ENCODE data around the gene COLQ.
A peak's percentile ranks its signal among the peaks of the same experiment; 100 is the strongest.
"Not testable (repeated sequence)": the region's sequence is repeated elsewhere in the genome, so short reads cannot be mapped to it uniquely, and the experiment has no call there.

Gene COLQ

DNA sequence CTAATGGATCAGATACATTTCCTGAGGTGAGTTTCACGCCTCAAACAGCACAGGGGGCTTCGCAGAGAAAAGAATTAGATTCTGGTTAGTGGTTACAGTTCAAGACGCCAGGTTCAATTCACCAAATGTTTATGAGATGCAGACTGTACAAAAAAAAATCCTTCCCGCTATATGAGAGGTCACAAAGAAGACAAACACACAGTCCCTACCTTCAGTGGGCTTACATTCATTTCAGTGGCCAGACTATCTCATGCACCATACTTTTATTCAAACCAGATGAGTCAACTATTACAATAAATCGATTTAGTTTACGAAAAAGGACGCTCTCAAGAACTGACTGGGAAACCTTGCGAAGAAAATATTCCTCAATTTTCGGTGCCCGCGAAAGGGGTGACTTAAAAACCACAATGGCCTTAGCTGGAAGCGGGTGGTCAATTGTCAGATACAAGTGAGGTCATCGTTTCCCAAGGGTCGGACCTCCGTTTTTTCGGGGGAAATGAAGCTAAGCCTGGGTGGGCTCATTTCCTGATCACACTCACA is 94.9 kb downstream of the COLQ start:
- Mint-ChIP-seq H3K9me3 (peaks cover 4% of the 10 kb centered on the region), H3K4me1 (ENCODE audit: low read depth) (peaks cover 50% of the 10 kb centered on the region), H3K36me3 (ENCODE audit: low read depth) (peaks cover 87% of the 10 kb centered on the region), H3K4me3 (peak overlapping the region; percentile 88), H3K27me3 (no peaks in the 10 kb centered on the region), H3K27ac (peak overlapping the region; percentile 98)
- DNase-seq = no peak

DNA sequence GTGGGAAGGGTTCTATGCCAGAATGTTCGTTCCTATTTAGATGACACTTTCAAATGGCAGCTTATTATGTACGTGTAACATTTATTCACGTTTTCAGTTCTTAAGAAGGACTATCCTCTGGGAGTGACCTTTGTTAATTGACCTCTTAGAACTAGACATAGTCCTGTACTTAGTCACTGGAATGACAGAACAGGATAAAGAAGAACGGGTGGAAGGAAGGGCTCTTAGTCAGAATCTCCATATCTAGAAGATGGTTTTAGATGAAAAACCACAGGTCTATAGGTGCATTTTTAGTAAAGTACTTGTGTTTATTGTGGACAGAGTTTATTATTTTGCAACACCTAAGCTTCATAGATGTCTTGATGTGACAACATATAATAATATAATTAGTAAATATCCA is 100.6 kb downstream of the COLQ start:
- Mint-ChIP-seq H3K27ac (no peak overlapping the region), H3K4me3 (no peak overlapping the region), H3K9me3 (no peaks in the 10 kb centered on the region), H3K36me3 (ENCODE audit: low read depth) (peaks cover 72% of the 10 kb centered on the region), H3K27me3 (no peaks in the 10 kb centered on the region), H3K4me1 (ENCODE audit: low read depth) (peaks cover 22% of the 10 kb centered on the region)
- no peak for DNase-seq

DNA sequence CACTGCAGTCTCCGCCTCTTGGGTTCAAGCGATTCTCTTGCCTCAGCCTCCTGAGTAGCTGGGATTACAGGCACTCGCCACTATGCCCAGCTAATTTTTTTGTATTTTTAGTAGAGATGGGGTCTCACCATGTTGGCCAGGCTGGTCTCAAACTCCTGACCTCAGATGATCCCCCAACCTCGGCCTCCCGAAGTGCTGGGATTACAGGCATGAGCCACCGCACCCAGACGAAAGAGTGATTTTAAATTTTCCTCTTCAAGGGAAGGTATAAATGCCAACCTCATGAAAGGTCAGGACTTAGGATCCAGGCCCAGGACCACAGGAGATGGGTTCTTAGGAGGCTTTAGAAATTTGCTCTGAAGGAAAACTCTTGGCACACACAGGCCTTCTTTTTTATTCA is 110.5 kb downstream of the COLQ start:
- not testable (repeated sequence) for H3K27ac Mint-ChIP-seq; H3K9me3 Mint-ChIP-seq; DNase-seq; H3K27me3 Mint-ChIP-seq; H3K4me1 Mint-ChIP-seq (ENCODE audit: low read depth); H3K4me3 Mint-ChIP-seq
- peaks cover 60% of the 10 kb centered on the region for H3K36me3 Mint-ChIP-seq (ENCODE audit: low read depth)

DNA sequence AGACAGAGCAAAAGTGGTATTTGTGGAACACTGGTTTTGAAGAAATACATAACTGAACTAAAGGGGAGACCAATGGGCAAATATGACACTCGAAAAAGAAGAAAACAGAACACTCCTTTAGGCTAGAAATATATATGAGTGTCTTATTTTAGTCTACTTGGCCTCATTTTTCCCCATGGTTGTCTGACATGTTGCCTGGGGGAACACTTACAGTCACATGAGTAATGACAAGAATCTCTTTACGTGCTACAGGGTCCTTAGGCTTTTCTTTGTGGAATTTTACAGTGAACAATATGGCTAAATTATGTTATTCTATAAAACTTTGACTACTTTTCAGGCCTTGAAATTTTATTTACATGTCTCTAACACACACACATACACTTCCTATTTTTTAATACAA is 111.7 kb downstream of the COLQ start:
- H3K27ac Mint-ChIP-seq = no peak overlapping the region
- no peak for DNase-seq
- no peaks in the 10 kb centered on the region for H3K9me3 Mint-ChIP-seq
- H3K36me3 Mint-ChIP-seq (ENCODE audit: low read depth) = peaks cover 49% of the 10 kb centered on the region
- no peak overlapping the region for H3K4me3 Mint-ChIP-seq
- H3K4me1 Mint-ChIP-seq (ENCODE audit: low read depth) = no peaks in the 10 kb centered on the region
- no peaks in the 10 kb centered on the region for H3K27me3 Mint-ChIP-seq

DNA sequence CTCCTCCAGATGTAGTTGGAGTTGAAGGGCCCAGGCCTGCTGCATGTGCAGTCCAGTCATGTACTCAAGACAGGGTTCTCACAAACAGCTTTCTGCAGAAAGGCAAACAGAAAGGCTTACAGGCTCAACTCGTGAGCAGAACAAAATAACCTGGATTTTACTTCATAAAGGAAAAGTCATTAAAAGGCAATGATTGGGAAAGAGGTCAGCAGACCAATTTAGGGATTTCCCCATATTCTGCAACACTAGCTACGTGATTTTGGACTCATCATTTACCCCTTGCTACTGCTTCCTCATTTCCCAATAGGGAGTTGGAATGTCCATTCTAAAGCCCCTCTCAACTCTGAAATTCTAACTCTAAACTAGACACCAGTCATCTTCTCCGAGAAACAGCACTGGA is 112.3 kb downstream of the COLQ start:
- Mint-ChIP-seq H3K4me1 (ENCODE audit: low read depth) (no peaks in the 10 kb centered on the region), H3K4me3 (no peak overlapping the region), H3K36me3 (ENCODE audit: low read depth) (peaks cover 43% of the 10 kb centered on the region), H3K27ac (no peak overlapping the region), H3K9me3 (no peaks in the 10 kb centered on the region), H3K27me3 (no peaks in the 10 kb centered on the region)
- DNase-seq = no peak

DNA sequence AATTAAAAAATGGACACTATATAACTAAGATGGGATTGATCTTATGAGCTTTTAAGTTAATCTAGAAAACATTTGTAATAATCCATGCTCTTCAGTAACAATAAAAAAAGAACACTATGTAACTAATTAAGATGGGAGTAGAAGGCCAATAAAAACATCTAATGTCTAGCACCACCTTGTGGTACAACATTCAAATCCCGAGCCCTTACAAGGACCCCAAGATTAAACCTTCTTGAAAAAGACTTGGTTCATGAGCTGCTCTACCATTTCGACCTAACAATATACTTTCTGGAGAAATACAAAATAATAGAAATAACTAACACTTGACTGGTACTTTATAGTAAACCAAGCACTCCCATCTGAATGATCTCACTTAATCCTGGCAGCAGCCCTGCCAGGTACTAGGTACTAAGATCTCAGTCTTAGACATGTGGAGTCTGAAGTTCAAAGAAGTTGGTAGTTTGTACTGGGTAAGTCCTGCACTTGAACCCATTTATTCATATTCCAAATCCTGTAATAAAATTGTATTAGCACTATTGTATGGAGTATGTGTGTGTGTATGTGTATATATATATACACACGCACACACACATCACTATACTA is 116.0 kb downstream of the COLQ start:
- no peaks in the 10 kb centered on the region for H3K27me3 Mint-ChIP-seq
- peaks cover 15% of the 10 kb centered on the region for H3K36me3 Mint-ChIP-seq (ENCODE audit: low read depth)
- H3K9me3 Mint-ChIP-seq = no peaks in the 10 kb centered on the region
- DNase-seq = no peak
- H3K4me3 Mint-ChIP-seq = no peak overlapping the region
- peaks cover 3% of the 10 kb centered on the region for H3K4me1 Mint-ChIP-seq (ENCODE audit: low read depth)
- no peak overlapping the region for H3K27ac Mint-ChIP-seq

DNA sequence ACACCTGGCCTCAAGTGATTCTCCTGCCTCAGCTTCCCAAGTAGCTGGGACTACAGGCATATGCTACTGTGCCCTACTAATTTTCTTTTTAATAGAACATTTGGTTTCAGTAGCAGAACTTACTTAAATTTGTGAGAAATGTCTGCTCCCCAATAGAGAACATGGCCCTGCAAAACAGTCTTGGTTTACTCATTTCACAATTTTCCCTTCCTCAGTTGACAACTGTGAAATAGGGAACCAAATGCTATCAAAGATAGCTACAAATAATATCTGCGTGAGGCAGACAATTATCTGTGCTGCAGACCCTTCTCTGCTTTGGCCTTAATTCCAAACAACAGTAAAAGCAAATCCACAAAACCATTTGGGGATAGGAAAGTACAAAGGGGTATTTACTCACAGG is 116.7 kb downstream of the COLQ start:
- Mint-ChIP-seq H3K9me3 (no peaks in the 10 kb centered on the region), H3K4me1 (ENCODE audit: low read depth) (peaks cover 10% of the 10 kb centered on the region), H3K27ac (no peak overlapping the region), H3K36me3 (ENCODE audit: low read depth) (peaks cover 7% of the 10 kb centered on the region), H3K27me3 (no peaks in the 10 kb centered on the region), H3K4me3 (no peak overlapping the region)
- no peak for DNase-seq

DNA sequence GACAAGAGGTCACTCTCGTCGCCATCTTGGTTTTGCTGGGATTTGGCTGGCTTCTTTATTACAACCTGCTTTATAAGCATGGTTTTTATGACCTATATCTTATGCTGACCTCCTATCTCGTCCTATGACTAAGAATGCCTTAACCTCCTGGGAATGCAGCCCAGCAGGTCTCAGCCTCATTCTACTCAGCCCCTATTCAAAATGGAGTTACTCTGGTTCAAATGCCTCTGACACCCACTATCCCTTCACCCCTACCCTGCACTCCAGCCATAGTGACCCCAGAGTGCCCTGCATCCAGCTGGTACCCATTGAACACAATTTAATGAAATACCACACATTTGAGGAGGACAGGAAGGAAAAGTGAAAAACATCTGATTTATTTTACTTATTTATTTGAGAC is 117.5 kb downstream of the COLQ start:
- H3K36me3 Mint-ChIP-seq (ENCODE audit: low read depth) = no peaks in the 10 kb centered on the region
- H3K27ac Mint-ChIP-seq = no peak overlapping the region

DNA sequence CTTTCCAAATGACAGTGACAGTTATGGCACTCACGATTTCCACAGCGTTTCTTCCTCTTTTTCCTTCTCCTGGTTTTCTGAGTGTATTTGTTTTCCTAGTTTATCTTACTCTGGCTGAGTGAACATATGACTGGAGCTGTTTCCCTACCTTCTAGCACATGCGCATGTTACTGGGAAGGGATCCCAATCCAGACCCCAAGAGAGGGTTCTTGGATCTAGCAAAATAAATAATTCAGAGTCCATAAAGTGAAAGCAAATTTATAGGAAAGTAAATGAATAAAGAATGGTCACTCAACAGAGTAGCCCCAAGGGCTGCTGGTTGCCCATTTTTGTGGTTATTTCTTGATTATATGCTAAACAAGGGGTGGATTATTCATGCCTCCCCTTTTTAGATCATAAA is 118.0 kb downstream of the COLQ start:
- H3K27me3 Mint-ChIP-seq = no peaks in the 10 kb centered on the region
- H3K4me1 Mint-ChIP-seq (ENCODE audit: low read depth) = peaks cover 17% of the 10 kb centered on the region
- no peak overlapping the region for H3K27ac Mint-ChIP-seq
- H3K36me3 Mint-ChIP-seq (ENCODE audit: low read depth) = no peaks in the 10 kb centered on the region
- no peak for DNase-seq
- no peaks in the 10 kb centered on the region for H3K9me3 Mint-ChIP-seq
- no peak overlapping the region for H3K4me3 Mint-ChIP-seq

More for the DNA sequence above, 117.5 kb downstream of the COLQ start:
- DNase-seq = no peak
- Mint-ChIP-seq H3K27me3 (no peaks in the 10 kb centered on the region), H3K4me1 (ENCODE audit: low read depth) (peaks cover 17% of the 10 kb centered on the region), H3K4me3 (no peak overlapping the region), H3K9me3 (no peaks in the 10 kb centered on the region)

DNA sequence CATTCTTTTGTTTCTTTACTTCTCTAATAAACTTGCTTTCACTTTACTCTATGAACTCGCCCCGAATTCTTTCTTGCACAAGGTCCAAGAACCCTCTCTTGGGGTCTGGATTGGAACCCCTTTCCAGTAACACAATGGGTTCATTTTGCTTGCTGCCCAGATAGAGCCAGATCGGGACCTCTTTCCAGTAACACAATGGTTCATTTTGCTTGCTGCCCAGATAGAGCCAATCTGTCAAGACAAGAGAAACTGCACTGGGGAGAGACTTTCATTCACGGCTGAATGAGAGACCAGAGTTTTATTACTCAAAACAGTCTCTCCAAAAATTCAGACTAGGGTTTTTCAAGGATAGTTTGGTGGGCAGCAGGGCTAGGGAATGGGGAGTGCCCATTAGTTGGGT is 119.6 kb downstream of the COLQ start:
- Mint-ChIP-seq H3K4me3 (no peak overlapping the region), H3K9me3 (no peaks in the 10 kb centered on the region), H3K27ac (no peak overlapping the region), H3K27me3 (no peaks in the 10 kb centered on the region), H3K36me3 (ENCODE audit: low read depth) (peaks cover 3% of the 10 kb centered on the region), H3K4me1 (ENCODE audit: low read depth) (peaks cover 17% of the 10 kb centered on the region)
- DNase-seq = no peak
